HepG2 (cell line): ENCODE measurements around the gene QKI. TPM values are rescaled to one million over a fixed set of nuclear protein-coding genes. Genes with fewer than 3 reads are reported as not detected.

Experiments used
- ATAC-seq: fragments of 200-7000 bp; cut with Tn5 transposase; 3 replicates; pipeline ENCODE4 v1.9.1; 2020; ENCODE audit warnings: mild to moderate bottlenecking, moderate library complexity
- BruUV-seq: library from RNA; stranded (reverse); fragments of 400-500 nt; replicated peaks from 2 replicates; lab custom pipeline; 2021; lab: Mats Ljungman, UMichigan
- CTCF ChIA-PET: fragments of 300-600 bp; formaldehyde crosslinking; extraction: SDS; loops from one replicate; lab custom pipeline; 2021; ENCODE audit warnings: low total read pairs, inconsistent platforms, low intra/inter-chr PET ratio; lab: Yijun Ruan, JAX
- POLR2A ChIA-PET: fragments of 350-600 bp; sonication (Branson Sonifier 250); formaldehyde crosslinking; loops from one replicate; lab custom pipeline; 2020; ENCODE audit warnings: antibody characterized with exemption, inconsistent platforms; lab: Yijun Ruan, JAX
- DNase-seq: peaks from one replicate; pipeline ENCODE4 v3.0.0-alpha.2; 2015; ENCODE audit warnings: low spot score
- FAIRE-seq: peaks from 3 replicates; lab custom pipeline; 2011; peaks lifted over from hg19 to GRCh38; lab: Jason Lieb, UNC
- H2AFZ ChIP-seq: one replicate; pipeline ENCODE4 v1.6.1; 2011; ENCODE audit warnings: low read length, inconsistent platforms
- H3K27ac ChIP-seq: fragments of 300-600 bp; 3 replicates; pipeline ENCODE4 v1.8.0; 2011; ENCODE audit warnings: mixed run types, mild to moderate bottlenecking, mixed read lengths, low read length, inconsistent platforms; ENCODE audit not compliant: insufficient read depth; ENCODE audit errors: extremely low read length
- H3K27me3 ChIP-seq, 2 experiments: fragments of 200-600 bp in 1 of 2; 2 replicates in 1 of 2; 3 replicates in 1 of 2; pipeline versions ENCODE4 v1.6.0 to v1.8.0; 2011; ENCODE audit warnings: low read length in 2 of 2, mild to moderate bottlenecking in 2 of 2, moderate library complexity in 2 of 2, inconsistent platforms in 1 of 2; ENCODE audit not compliant: insufficient read depth in 2 of 2, control insufficient read depth in 1 of 2
- H3K36me3 ChIP-seq, 2 experiments: fragments of 200-600 bp in 1 of 2; replicated peaks in 1 of 2; 2 replicates in 1 of 2; 3 replicates in 1 of 2; pipeline versions ENCODE4 v1.5.1 to v1.8.0; 2011; ENCODE audit warnings: low read length in 2 of 2, inconsistent platforms in 1 of 2; ENCODE audit not compliant: insufficient read depth in 2 of 2, control insufficient read depth in 1 of 2
- H3K4me1 ChIP-seq: 2 replicates; pipeline ENCODE4 v1.5.1; 2012; ENCODE audit warnings: low read length, inconsistent platforms; ENCODE audit not compliant: insufficient read depth
- H3K4me2 ChIP-seq: 2 replicates; pipeline ENCODE4 v1.6.0; 2011; ENCODE audit warnings: low read depth, low read length, inconsistent platforms
- H3K4me3 ChIP-seq, 3 experiments: fragments of 200-600 bp in 1 of 3; sonication (generic), shearing (Covaris generic) in 1 of 3; replicated peaks in 1 of 3; 2 replicates each; pipeline ENCODE4 v1.5.1; 2011 to 2016; ENCODE audit warnings: low read length in 3 of 3, inconsistent platforms in 2 of 3, low read depth in 2 of 3, mild to moderate bottlenecking in 2 of 3, control low read depth in 1 of 3, mixed read lengths in 1 of 3; ENCODE audit not compliant: insufficient read depth in 1 of 3
- H3K79me2 ChIP-seq: one replicate; pipeline ENCODE4 v1.6.1; 2011; ENCODE audit warnings: low read length, inconsistent platforms; ENCODE audit not compliant: insufficient read depth
- H3K9ac ChIP-seq: 2 replicates; pipeline ENCODE4 v1.6.0; 2011; ENCODE audit warnings: mild to moderate bottlenecking, low read depth, low read length, inconsistent platforms; ENCODE audit not compliant: insufficient read depth
- H3K9me3 ChIP-seq: 2 replicates; pipeline ENCODE4 v1.5.1; 2012; ENCODE audit warnings: mild to moderate bottlenecking, low read length
- H4K20me1 ChIP-seq: 2 replicates; pipeline ENCODE4 v1.6.0; 2011; ENCODE audit warnings: inconsistent platforms, mild to moderate bottlenecking, low read length, moderate library complexity; ENCODE audit not compliant: insufficient read depth
- KAT2B ChIP-seq: fragments of 150-350 bp; IDR thresholded peaks from 2 replicates; pipeline ENCODE4 v1.6.1; 2014; ENCODE audit warnings: low read depth, low read length, borderline replicate concordance
- KLF11 ChIP-seq: IDR thresholded peaks from 2 replicates; pipeline ENCODE4 v1.6.1; 2016; ENCODE audit warnings: missing compliant biosample characterization
- KLF12 ChIP-seq: sonication (generic); formaldehyde crosslinking; IDR thresholded peaks from 2 replicates; pipeline ENCODE4 v1.4.0; 2020; ENCODE audit warnings: missing genetic modification reagents, borderline replicate concordance
- MED1 ChIP-seq: sonication (generic); formaldehyde crosslinking; IDR thresholded peaks from 2 replicates; pipeline ENCODE4 v1.4.0; 2020; ENCODE audit warnings: missing genetic modification reagents
- RBM22 ChIP-seq: fragments of 200-400 bp; formaldehyde crosslinking; optimal IDR thresholded peaks from 2 replicates; pipeline ENCODE3; 2017; ENCODE audit warnings: mild to moderate bottlenecking, low read length, moderate library complexity
- SMC3 ChIP-seq: IDR thresholded peaks from 2 replicates; pipeline ENCODE4 v1.6.1; 2011; ENCODE audit warnings: low read length, improper control_type of control experiment
- SMYD3 ChIP-seq: sonication (generic); formaldehyde crosslinking; IDR thresholded peaks from 2 replicates; pipeline ENCODE4 v1.8.1; 2023; ENCODE audit warnings: mild to moderate bottlenecking, missing genetic modification reagents
- STAG1 ChIP-seq: sonication (generic); formaldehyde crosslinking; IDR thresholded peaks from 2 replicates; pipeline ENCODE4 v1.4.0; 2020; ENCODE audit warnings: missing genetic modification reagents
- ZMYM4 ChIP-seq: sonication (generic); formaldehyde crosslinking; IDR thresholded peaks from 2 replicates; pipeline ENCODE4 v1.8.1; 2023; ENCODE audit warnings: mild to moderate bottlenecking, missing genetic modification reagents
- ZNF124 ChIP-seq: sonication (generic); formaldehyde crosslinking; IDR thresholded peaks from 2 replicates; pipeline ENCODE4 v1.4.0; 2020; ENCODE audit warnings: missing genetic modification reagents
- ZNF326 ChIP-seq: sonication (generic); formaldehyde crosslinking; IDR thresholded peaks from 2 replicates; pipeline ENCODE4 v1.4.0; 2020; ENCODE audit warnings: missing genetic modification reagents, borderline replicate concordance
- ZNF670 ChIP-seq: sonication (generic); formaldehyde crosslinking; IDR thresholded peaks from 2 replicates; pipeline ENCODE4 v1.8.0; 2022; ENCODE audit warnings: mild to moderate bottlenecking, missing genetic modification reagents, borderline replicate concordance
- WGBS: methylation state at CpG from one replicate; pipeline ENCODE4 v1.1.6; 2017; ENCODE audit warnings: low lambda C conversion rate; 5-methylcytosine and 5-hydroxymethylcytosine counted together
- in situ Hi-C: cut with HindIII; loops from 2 replicates; pipeline ENCODE4 v1.10.0; 2017; ENCODE audit warnings: low pct_unique_long_range_greater_than_20kb; ENCODE audit not compliant: extremely low pct_ligation_motif_present
- intact Hi-C: fragments of 100-400 bp; cut with micrococcal nuclease; formaldehyde crosslinking; loops from one replicate; pipeline ENCODE4 v1.10.0; 2022; ENCODE audit not compliant: unreplicated experiment
- polyA plus RNA-seq, 8 experiments: library from polyadenylated mRNA; depleted of rRNA in 3 of 8; stranded (reverse) in 7 of 8; unstranded in 1 of 8; fragments of >200 nt; fragmentation: Illumina TruSeq in 4 of 8; extraction: Trizol in 4 of 8; gene quantifications; 2 replicates each; pipeline versions ENCODE4 v1.2.1 to v1.2.3, GENCODE V29; 2011 to 2016; ENCODE audit warnings: low read depth in 4 of 8, missing spikeins in 1 of 8, mixed read lengths in 1 of 8; ENCODE audit not compliant: insufficient read depth in 1 of 8
- total RNA-seq, 5 experiments: library from RNA; depleted of rRNA; stranded (reverse); fragments of >200 nt; fragmentation: Illumina TruSeq; extraction: Trizol; gene quantifications; 2 replicates each; pipeline ENCODE4 v1.2.3, GENCODE V29; 2016; ENCODE audit warnings: low read depth in 1 of 5
- TF ChIP-seq, protein P1 (sequence below): sonication (generic); formaldehyde crosslinking; IDR thresholded peaks from 2 replicates; pipeline ENCODE4 v1.4.0; 2020; ENCODE audit warnings: missing genetic modification reagents
- TF ChIP-seq, protein P2 (sequence below): sonication (generic); formaldehyde crosslinking; IDR thresholded peaks from 2 replicates; pipeline ENCODE4 v1.4.0; 2020; ENCODE audit warnings: missing genetic modification reagents, borderline replicate concordance
- TF ChIP-seq, protein P3 (sequence below): sonication (generic); formaldehyde crosslinking; conservative IDR thresholded peaks from 2 replicates; pipeline ENCODE4 v1.8.0; 2022; ENCODE audit warnings: low read depth, missing genetic modification reagents
- TF ChIP-seq, protein P4 (sequence below): sonication (generic); formaldehyde crosslinking; conservative IDR thresholded peaks from 2 replicates; pipeline ENCODE4 v1.8.0; 2022; ENCODE audit warnings: missing genetic modification reagents

QKI gene
- total and polyA plus RNA-seq, 2 of the 13 experiments (the other 11 are each of a cell fraction or from before 2014, with no cell fraction given) = 136 to 137 TPM

DNA sequence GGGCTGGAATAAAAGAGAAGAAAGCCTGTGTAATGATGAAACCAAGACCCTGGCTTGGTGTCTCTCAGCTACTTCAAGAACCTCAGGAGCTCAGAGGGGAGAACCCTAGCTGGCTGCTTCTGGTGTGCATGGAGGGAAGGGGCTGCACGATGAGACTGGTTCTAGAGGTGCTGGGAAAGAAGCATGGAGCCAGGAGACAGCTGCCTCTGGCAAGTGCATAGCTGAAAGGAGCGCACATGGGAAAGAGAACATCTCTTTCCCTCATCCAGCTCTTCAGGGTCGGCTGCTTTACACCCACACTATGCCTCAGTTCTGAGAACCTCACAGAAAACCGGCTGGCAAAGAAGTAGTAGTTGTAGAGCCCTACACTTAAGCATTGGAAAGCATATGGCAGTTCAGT is 139.5 kb downstream of the QKI start (continued):
- TF ChIP-seq, protein P1, sequence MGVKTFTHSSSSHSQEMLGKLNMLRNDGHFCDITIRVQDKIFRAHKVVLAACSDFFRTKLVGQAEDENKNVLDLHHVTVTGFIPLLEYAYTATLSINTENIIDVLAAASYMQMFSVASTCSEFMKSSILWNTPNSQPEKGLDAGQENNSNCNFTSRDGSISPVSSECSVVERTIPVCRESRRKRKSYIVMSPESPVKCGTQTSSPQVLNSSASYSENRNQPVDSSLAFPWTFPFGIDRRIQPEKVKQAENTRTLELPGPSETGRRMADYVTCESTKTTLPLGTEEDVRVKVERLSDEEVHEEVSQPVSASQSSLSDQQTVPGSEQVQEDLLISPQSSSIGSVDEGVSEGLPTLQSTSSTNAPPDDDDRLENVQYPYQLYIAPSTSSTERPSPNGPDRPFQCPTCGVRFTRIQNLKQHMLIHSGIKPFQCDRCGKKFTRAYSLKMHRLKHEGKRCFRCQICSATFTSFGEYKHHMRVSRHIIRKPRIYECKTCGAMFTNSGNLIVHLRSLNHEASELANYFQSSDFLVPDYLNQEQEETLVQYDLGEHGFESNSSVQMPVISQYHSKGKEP = no peak
- TF ChIP-seq, protein P2, sequence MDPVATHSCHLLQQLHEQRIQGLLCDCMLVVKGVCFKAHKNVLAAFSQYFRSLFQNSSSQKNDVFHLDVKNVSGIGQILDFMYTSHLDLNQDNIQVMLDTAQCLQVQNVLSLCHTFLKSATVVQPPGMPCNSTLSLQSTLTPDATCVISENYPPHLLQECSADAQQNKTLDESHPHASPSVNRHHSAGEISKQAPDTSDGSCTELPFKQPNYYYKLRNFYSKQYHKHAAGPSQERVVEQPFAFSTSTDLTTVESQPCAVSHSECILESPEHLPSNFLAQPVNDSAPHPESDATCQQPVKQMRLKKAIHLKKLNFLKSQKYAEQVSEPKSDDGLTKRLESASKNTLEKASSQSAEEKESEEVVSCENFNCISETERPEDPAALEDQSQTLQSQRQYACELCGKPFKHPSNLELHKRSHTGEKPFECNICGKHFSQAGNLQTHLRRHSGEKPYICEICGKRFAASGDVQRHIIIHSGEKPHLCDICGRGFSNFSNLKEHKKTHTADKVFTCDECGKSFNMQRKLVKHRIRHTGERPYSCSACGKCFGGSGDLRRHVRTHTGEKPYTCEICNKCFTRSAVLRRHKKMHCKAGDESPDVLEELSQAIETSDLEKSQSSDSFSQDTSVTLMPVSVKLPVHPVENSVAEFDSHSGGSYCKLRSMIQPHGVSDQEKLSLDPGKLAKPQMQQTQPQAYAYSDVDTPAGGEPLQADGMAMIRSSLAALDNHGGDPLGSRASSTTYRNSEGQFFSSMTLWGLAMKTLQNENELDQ = no peak
- no peak for TF ChIP-seq SMYD3 (CRISPR knock-in tag)
- TF ChIP-seq, protein P3, sequence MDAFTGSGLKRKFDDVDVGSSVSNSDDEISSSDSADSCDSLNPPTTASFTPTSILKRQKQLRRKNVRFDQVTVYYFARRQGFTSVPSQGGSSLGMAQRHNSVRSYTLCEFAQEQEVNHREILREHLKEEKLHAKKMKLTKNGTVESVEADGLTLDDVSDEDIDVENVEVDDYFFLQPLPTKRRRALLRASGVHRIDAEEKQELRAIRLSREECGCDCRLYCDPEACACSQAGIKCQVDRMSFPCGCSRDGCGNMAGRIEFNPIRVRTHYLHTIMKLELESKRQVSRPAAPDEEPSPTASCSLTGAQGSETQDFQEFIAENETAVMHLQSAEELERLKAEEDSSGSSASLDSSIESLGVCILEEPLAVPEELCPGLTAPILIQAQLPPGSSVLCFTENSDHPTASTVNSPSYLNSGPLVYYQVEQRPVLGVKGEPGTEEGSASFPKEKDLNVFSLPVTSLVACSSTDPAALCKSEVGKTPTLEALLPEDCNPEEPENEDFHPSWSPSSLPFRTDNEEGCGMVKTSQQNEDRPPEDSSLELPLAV (CRISPR knock-in tag) = no peak
- TF ChIP-seq ZNF124 (CRISPR knock-in tag) = no peak
- TF ChIP-seq ZNF670 = no peak

DNA sequence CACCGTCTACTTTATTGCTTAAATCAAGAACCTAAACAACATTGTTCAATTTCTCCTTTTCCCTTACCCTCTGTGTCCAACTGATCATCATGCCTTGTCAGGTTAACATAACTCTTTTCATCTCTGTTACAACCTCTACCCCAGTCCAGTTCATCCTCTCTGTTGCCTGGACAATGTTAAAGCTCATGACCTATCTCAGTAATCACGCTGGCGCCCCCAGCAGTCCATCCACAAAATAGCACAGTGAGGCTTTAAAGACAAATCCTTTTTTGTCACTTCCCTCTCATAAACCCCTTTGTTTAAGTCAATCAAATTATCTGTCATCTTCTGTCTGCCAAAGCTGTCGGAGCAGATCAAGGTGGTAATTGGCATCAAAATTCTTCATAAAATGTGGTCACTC is 140.1 kb downstream of the QKI start:
- H3K4me2 ChIP-seq = no peak overlapping the region
- no peaks in the 10 kb centered on the region for H3K9me3 ChIP-seq
- BruUV-seq = no TSS peak
- peaks cover 8% of the 10 kb centered on the region for H4K20me1 ChIP-seq
- DNase-seq = peak; percentile 66
- CTCF ChIA-PET = interaction anchor here (0.7 to 1.5 kb wide), 3 partner anchors 127 to 373 kb away, joined by 3 to 8 read pairs (median 5); no protein-coding TSS in a partner anchor
- no peaks in the 10 kb centered on the region for H3K27me3 ChIP-seq
- peaks cover 7 to 19% of the 10 kb centered on the region in 2 experiments for H3K36me3 ChIP-seq
- no peak overlapping the region for H3K4me3 ChIP-seq
- no peaks in the 10 kb centered on the region for H3K4me1 ChIP-seq
- peaks cover 4% of the 10 kb centered on the region for H3K79me2 ChIP-seq
- no peak overlapping the region for H2AFZ ChIP-seq
- H3K27ac ChIP-seq = no peak overlapping the region
- H3K9ac ChIP-seq = no peak overlapping the region
- WGBS = 81% methylated on average over 4 of the region's 4 CpGs
- FAIRE-seq = no peak
- peak; percentile 84 for ATAC-seq
- in situ Hi-C loops (loop anchor here (10.0 kb wide), 1 partner anchor 370 kb away; no protein-coding TSS in a partner anchor), intact Hi-C loops (loop anchor here (1.0 to 2.0 kb wide), 3 partner anchors 126 to 373 kb away; no protein-coding TSS in a partner anchor)
- POLR2A ChIA-PET = interaction anchor here (0.6 kb wide), 1 partner anchor 78 kb away, joined by 3 read pairs; no protein-coding TSS in a partner anchor
- TF ChIP-seq KLF11 = no peak
- TF ChIP-seq KLF12 (CRISPR knock-in tag) = no peak
- TF ChIP-seq, protein P4, sequence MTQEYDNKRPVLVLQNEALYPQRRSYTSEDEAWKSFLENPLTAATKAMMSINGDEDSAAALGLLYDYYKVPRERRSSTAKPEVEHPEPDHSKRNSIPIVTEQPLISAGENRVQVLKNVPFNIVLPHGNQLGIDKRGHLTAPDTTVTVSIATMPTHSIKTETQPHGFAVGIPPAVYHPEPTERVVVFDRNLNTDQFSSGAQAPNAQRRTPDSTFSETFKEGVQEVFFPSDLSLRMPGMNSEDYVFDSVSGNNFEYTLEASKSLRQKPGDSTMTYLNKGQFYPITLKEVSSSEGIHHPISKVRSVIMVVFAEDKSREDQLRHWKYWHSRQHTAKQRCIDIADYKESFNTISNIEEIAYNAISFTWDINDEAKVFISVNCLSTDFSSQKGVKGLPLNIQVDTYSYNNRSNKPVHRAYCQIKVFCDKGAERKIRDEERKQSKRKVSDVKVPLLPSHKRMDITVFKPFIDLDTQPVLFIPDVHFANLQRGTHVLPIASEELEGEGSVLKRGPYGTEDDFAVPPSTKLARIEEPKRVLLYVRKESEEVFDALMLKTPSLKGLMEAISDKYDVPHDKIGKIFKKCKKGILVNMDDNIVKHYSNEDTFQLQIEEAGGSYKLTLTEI = no peak
- peak; percentile 84 for TF ChIP-seq SMC3
- TF ChIP-seq ZMYM4 (CRISPR knock-in tag) = peak; percentile 32; the same call in 1 of the 2 replicates
- TF ChIP-seq RBM22 = no peak
- TF ChIP-seq STAG1 (CRISPR knock-in tag) = peak; percentile 88
- TF ChIP-seq KAT2B = no peak
- 0 out of 2 replicates have a peak, but pooled peaks have one; percentile 15 for TF ChIP-seq MED1
- no peak for TF ChIP-seq ZNF326
